ENCODE data around the gene GOLGA7B. TPM values are rescaled to one million over a fixed set of nuclear protein-coding genes. Genes with fewer than 3 reads are reported as not detected.
"Not testable (repeated sequence)": the region's sequence is repeated elsewhere in the genome, so short reads cannot be mapped to it uniquely, and the experiment has no call there.

The GOLGA7B gene
- total RNA-seq, 1 donor from 2014 or later, result under 0.01 TPM

GRCh38 chr10:97831259-97831658 lies 18.4 kb upstream of the GOLGA7B start:
- DNase-seq (ENCODE audit: low read depth in 2 of 2), result no peak

GRCh38 chr10:97836446-97836845 lies 13.2 kb upstream of the GOLGA7B start:
- no peak for DNase-seq (ENCODE audit: low read depth in 2 of 2)

- no peak for DNase-seq (ENCODE audit: low read depth in 2 of 2)
Measured at GRCh38 chr10:97838091-97838490, 11.6 kb upstream of the GOLGA7B start.

GRCh38 chr10:97841166-97841565 lies 8.5 kb upstream of the GOLGA7B start:
- DNase-seq (ENCODE audit: low read depth in 2 of 2), result not testable (repeated sequence)

- not testable (repeated sequence) for DNase-seq (ENCODE audit: low read depth in 2 of 2)
Measured at GRCh38 chr10:97842114-97842513, 7.5 kb upstream of the GOLGA7B start.

- peak in 1 of 2 donors; percentile 41 for DNase-seq (ENCODE audit: low read depth in 2 of 2)
Measured at GRCh38 chr10:97842656-97843280, 6.9 kb upstream of the GOLGA7B start.

GRCh38 chr10:97843281-97843671 lies 6.4 kb upstream of the GOLGA7B start:
- no peak for DNase-seq (ENCODE audit: low read depth in 2 of 2)

GRCh38 chr10:97843972-97844371 lies 5.7 kb upstream of the GOLGA7B start:
- not testable (repeated sequence) for DNase-seq (ENCODE audit: low read depth in 2 of 2)

- DNase-seq (ENCODE audit: low read depth in 2 of 2), result no peak
Measured at GRCh38 chr10:97844678-97845077, 5.0 kb upstream of the GOLGA7B start.

GRCh38 chr10:97849103-97849686 lies 448 bp upstream of the GOLGA7B start:
- DNase-seq (ENCODE audit: low read depth in 2 of 2), result no peak

GRCh38 chr10:97850446-97850845 lies 803 bp downstream of the GOLGA7B start:
- no peak for DNase-seq (ENCODE audit: low read depth in 2 of 2)

GRCh38 chr10:97851341-97852001 lies 1.8 kb downstream of the GOLGA7B start:
- DNase-seq (ENCODE audit: low read depth in 2 of 2), result no peak

GRCh38 chr10:97852277-97852676 lies 2.6 kb downstream of the GOLGA7B start:
- no peak for DNase-seq (ENCODE audit: low read depth in 2 of 2)

GRCh38 chr10:97852840-97853405 lies 3.3 kb downstream of the GOLGA7B start:
- DNase-seq (ENCODE audit: low read depth in 2 of 2), result no peak

- no peak for DNase-seq (ENCODE audit: low read depth in 2 of 2)
Measured at GRCh38 chr10:97854743-97855142, 5.1 kb downstream of the GOLGA7B start.

- DNase-seq (ENCODE audit: low read depth in 2 of 2), result peak in 1 of 2 donors; percentile 54
Measured at GRCh38 chr10:97858001-97858439, 8.4 kb downstream of the GOLGA7B start.

GRCh38 chr10:97861097-97861750 lies 11.6 kb downstream of the GOLGA7B start:
- DNase-seq (ENCODE audit: low read depth in 2 of 2), result peak in 1 of 2 donors; percentile 38

GRCh38 chr10:97861924-97862323 lies 12.3 kb downstream of the GOLGA7B start:
- DNase-seq (ENCODE audit: low read depth in 2 of 2), result no peak

GRCh38 chr10:97863808-97864207 lies 14.2 kb downstream of the GOLGA7B start:
- DNase-seq (ENCODE audit: low read depth in 2 of 2), result no peak

GRCh38 chr10:97865488-97865887 lies 15.8 kb downstream of the GOLGA7B start:
- DNase-seq (ENCODE audit: low read depth in 2 of 2), result no peak

- no peak for DNase-seq (ENCODE audit: low read depth in 2 of 2)
Measured at GRCh38 chr10:97866524-97867219, 17.0 kb downstream of the GOLGA7B start.
